Duodenal mucosa (tissue), 2 donors: ENCODE results near the gene EXOC6B.

ENCODE experiments used
- H3K27ac ChIP-seq: one replicate; pipeline ENCODE4 v1.7.0; 2013; ENCODE audit warnings: low read depth, low read length
- H3K27me3 ChIP-seq, 2 donors: one replicate each; pipeline ENCODE4 v1.7.0; 2013; ENCODE audit warnings: low read length in 2 of 2, control low read depth in 1 of 2; ENCODE audit not compliant: insufficient read depth in 2 of 2, control insufficient read depth in 1 of 2
- H3K36me3 ChIP-seq, 2 donors: one replicate each; pipeline ENCODE4 v1.7.0; 2013; ENCODE audit warnings: low read length in 2 of 2, control low read depth in 1 of 2; ENCODE audit not compliant: insufficient read depth in 2 of 2, control insufficient read depth in 1 of 2
- H3K4me1 ChIP-seq, 2 donors: one replicate each; pipeline ENCODE4 v1.7.0; 2013; ENCODE audit warnings: low read length in 2 of 2, control low read depth in 1 of 2; ENCODE audit not compliant: insufficient read depth in 2 of 2, control insufficient read depth in 1 of 2
- H3K4me3 ChIP-seq, 2 donors: one replicate each; pipeline ENCODE4 v1.7.0; 2013; ENCODE audit warnings: low read length in 2 of 2, low read depth in 1 of 2
- H3K9ac ChIP-seq, 2 donors: one replicate each; pipeline ENCODE4 v1.7.0; 2013; ENCODE audit warnings: low read length in 2 of 2, low read depth in 1 of 2
- H3K9me3 ChIP-seq, 2 donors: one replicate each; pipeline ENCODE4 v1.7.0; 2013; ENCODE audit warnings: low read length in 2 of 2, control low read depth in 1 of 2; ENCODE audit not compliant: control insufficient read depth in 1 of 2

EXOC6B gene

GRCh38 chr2:72271766-72272641, 553.8 kb downstream of the EXOC6B start:
- no peak overlapping the region for H3K4me3 ChIP-seq
- no peaks in the 10 kb centered on the region for H3K36me3 ChIP-seq
- H3K9ac ChIP-seq = no peak overlapping the region
- peaks cover 45 to 59% of the 10 kb centered on the region in 2 donors for H3K4me1 ChIP-seq
- no peak overlapping the region for H3K27ac ChIP-seq
- no peaks in the 10 kb centered on the region for H3K9me3 ChIP-seq
- no peaks in the 10 kb centered on the region for H3K27me3 ChIP-seq

GRCh38 chr2:72271276-72271614, 554.6 kb downstream of the EXOC6B start:
- Histone ChIP-seq H3K27ac (no peak overlapping the region), H3K9me3 (no peaks in the 10 kb centered on the region), H3K4me3 (no peak overlapping the region), H3K36me3 (no peaks in the 10 kb centered on the region), H3K4me1 (peaks cover 45 to 59% of the 10 kb centered on the region in 2 donors), H3K9ac (no peak overlapping the region), H3K27me3 (no peaks in the 10 kb centered on the region)

GRCh38 chr2:72270556-72271275, 555.1 kb downstream of the EXOC6B start:
- Histone ChIP-seq H3K36me3 (no peaks in the 10 kb centered on the region), H3K9ac (no peak overlapping the region), H3K4me1 (peaks cover 45 to 54% of the 10 kb centered on the region in 2 donors), H3K27ac (no peak overlapping the region), H3K4me3 (no peak overlapping the region), H3K9me3 (no peaks in the 10 kb centered on the region), H3K27me3 (no peaks in the 10 kb centered on the region)

GRCh38 chr2:72263776-72264060, 562.1 kb downstream of the EXOC6B start:
- peaks cover 11 to 12% of the 10 kb centered on the region in 2 donors for H3K4me1 ChIP-seq
- no peak overlapping the region for H3K4me3 ChIP-seq
- H3K27ac ChIP-seq = no peak overlapping the region
- H3K27me3 ChIP-seq = no peaks in the 10 kb centered on the region
- no peaks in the 10 kb centered on the region for H3K36me3 ChIP-seq
- H3K9me3 ChIP-seq = no peaks in the 10 kb centered on the region
- no peak overlapping the region for H3K9ac ChIP-seq

- no peaks in the 10 kb centered on the region for H3K27me3 ChIP-seq
- H3K4me3 ChIP-seq = no peak overlapping the region
- H3K27ac ChIP-seq = no peak overlapping the region
- H3K9ac ChIP-seq = no peak overlapping the region
- H3K36me3 ChIP-seq = no peaks in the 10 kb centered on the region
- H3K9me3 ChIP-seq = no peaks in the 10 kb centered on the region
- peaks cover 11 to 12% of the 10 kb centered on the region in 2 donors for H3K4me1 ChIP-seq
Observed at GRCh38 chr2:72263043-72263775, 562.6 kb downstream of the EXOC6B start.

- peaks cover 11 to 12% of the 10 kb centered on the region in 2 donors for H3K4me1 ChIP-seq
- H3K27me3 ChIP-seq = no peaks in the 10 kb centered on the region
- H3K9ac ChIP-seq = no peak overlapping the region
- no peak overlapping the region for H3K4me3 ChIP-seq
- H3K9me3 ChIP-seq = no peaks in the 10 kb centered on the region
- no peaks in the 10 kb centered on the region for H3K36me3 ChIP-seq
- no peak overlapping the region for H3K27ac ChIP-seq
Observed at GRCh38 chr2:72261076-72261475, 564.8 kb downstream of the EXOC6B start.

- no peak overlapping the region for H3K27ac ChIP-seq
Observed at GRCh38 chr2:72255540-72255939, 570.3 kb downstream of the EXOC6B start.

GRCh38 chr2:72254831-72255451, 570.9 kb downstream of the EXOC6B start:
- H3K27ac ChIP-seq = no peak overlapping the region
- H3K9me3 ChIP-seq = no peaks in the 10 kb centered on the region
- H3K36me3 ChIP-seq = no peaks in the 10 kb centered on the region
- no peak overlapping the region for H3K4me3 ChIP-seq
- H3K4me1 ChIP-seq = no peaks in the 10 kb centered on the region
- no peak overlapping the region for H3K9ac ChIP-seq
- H3K27me3 ChIP-seq = no peaks in the 10 kb centered on the region

More at GRCh38 chr2:72255540-72255939, 570.3 kb downstream of the EXOC6B start:
- no peak overlapping the region for H3K4me3 ChIP-seq
- no peak overlapping the region for H3K9ac ChIP-seq
- H3K27me3 ChIP-seq = no peaks in the 10 kb centered on the region
- no peaks in the 10 kb centered on the region for H3K36me3 ChIP-seq
- H3K9me3 ChIP-seq = no peaks in the 10 kb centered on the region
- no peaks in the 10 kb centered on the region for H3K4me1 ChIP-seq

- H3K27ac ChIP-seq = no peak overlapping the region
- H3K27me3 ChIP-seq = no peaks in the 10 kb centered on the region
- H3K36me3 ChIP-seq = no peaks in the 10 kb centered on the region
- no peak overlapping the region for H3K4me3 ChIP-seq
- H3K9ac ChIP-seq = no peak overlapping the region
- H3K4me1 ChIP-seq = peaks cover 4 to 5% of the 10 kb centered on the region in 2 donors
- no peaks in the 10 kb centered on the region for H3K9me3 ChIP-seq
Observed at GRCh38 chr2:72238311-72238710, 587.5 kb downstream of the EXOC6B start.

GRCh38 chr2:72237549-72237948, 588.3 kb downstream of the EXOC6B start:
- H3K4me1 ChIP-seq = peaks cover 4 to 5% of the 10 kb centered on the region in 2 donors
- H3K27me3 ChIP-seq = no peaks in the 10 kb centered on the region
- no peak overlapping the region for H3K4me3 ChIP-seq
- H3K9ac ChIP-seq = no peak overlapping the region
- H3K27ac ChIP-seq = no peak overlapping the region
- H3K36me3 ChIP-seq = no peaks in the 10 kb centered on the region
- no peaks in the 10 kb centered on the region for H3K9me3 ChIP-seq
